Measurements from ENCODE around the gene FAM20C.

The FAM20C gene

DNA sequence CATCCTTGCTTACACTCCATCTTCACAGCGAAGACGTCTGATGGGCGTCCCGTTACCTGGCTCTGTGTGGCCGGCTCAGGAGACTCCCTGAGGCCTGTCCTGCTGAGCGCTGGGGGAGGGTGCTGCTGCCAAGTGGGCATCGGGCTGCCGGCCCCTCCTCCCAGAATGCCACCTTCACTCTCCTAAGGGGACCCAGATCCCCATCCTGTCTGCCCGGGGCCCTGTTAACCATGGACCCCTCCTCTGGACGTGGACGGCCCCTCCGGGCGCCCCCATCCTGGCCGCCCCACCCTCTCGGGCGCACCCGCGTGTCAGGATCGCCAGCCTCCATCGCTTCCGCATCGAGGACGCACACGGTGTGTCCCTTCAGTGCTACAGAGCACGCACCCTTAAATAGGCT lies 90.2 kb downstream of the FAM20C start:
- H3K9ac ChIP-seq: no peak overlapping the region
- no peak overlapping the region for H3K27ac ChIP-seq
- no peak overlapping the region for H3K4me2 ChIP-seq
- no peak overlapping the region for H3K4me3 ChIP-seq
- no peaks in the 10 kb centered on the region for H4K20me1 ChIP-seq
- no peaks in the 10 kb centered on the region for H3K36me3 ChIP-seq
- H3K9me3 ChIP-seq (replicated peaks in 1 of 11): peaks cover under 1 to 15% (median 8%) of the 10 kb centered on the region in 11 experiments
- no peaks in the 10 kb centered on the region for H3K4me1 ChIP-seq
- TF ChIP-seq Cebpa-rat (IDR thresholded peaks at IDR 0.05): no peak
- no peaks in the 10 kb centered on the region for H3K27me3 ChIP-seq

DNA sequence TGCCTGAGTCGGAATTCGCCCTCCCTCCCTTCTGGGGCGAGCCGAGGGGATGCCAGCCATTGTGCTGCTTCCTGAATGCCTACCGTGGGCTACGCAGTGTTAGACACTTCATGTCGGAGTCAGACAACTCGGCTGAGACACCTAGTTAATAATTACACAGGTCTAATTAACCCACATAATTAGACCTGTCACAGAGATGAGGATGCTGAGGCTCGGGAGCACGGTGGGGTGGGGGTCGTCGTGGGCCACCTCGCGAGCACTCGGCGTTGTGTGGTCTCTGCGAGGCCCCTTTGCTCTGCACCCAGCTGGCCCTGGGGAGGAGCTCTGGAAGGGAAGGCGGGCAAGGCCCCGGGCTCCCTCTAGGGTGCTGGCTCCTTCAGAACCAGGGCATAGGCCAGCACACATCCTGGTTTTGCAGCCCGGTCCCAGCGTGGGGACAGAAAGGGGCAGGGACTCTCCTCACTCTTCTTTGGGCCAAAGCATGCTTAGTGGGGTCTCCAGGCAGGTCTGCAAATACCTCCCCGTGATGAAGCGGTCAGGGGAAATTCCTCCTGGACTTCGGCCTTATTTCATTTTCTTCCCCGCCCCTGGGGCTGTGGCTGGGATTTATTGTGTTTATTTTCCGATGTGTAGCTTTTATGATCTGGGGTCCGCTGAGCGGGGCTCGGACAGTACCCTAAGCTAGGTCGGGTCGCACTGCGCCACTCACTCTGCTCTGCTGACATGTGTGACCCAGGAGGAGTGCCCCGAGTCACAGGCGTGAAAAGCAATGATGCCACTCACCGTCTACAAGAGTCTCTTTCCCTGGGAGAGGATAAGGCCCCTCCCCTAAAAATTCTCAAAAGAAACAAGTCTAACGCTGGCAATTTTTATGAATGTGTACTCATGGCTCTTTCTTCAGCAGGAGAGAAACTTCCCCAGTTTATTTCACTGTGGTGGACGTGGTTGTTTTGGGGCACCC lies 92.7 kb downstream of the FAM20C start:
- Histone ChIP-seq H3K4me3 (no peak overlapping the region), H3K4me1 (no peaks in the 10 kb centered on the region), H3K4me2 (no peak overlapping the region), H3K9me3 (replicated peaks in 1 of 11) (peaks cover 12 to 27% (median 16%) of the 10 kb centered on the region in 11 experiments), H3K9ac (no peak overlapping the region), H3K36me3 (no peaks in the 10 kb centered on the region), H3K27me3 (no peaks in the 10 kb centered on the region), H4K20me1 (no peaks in the 10 kb centered on the region), H3K27ac (no peak overlapping the region)
- TF ChIP-seq Cebpa-rat (IDR thresholded peaks at IDR 0.05): no peak

DNA sequence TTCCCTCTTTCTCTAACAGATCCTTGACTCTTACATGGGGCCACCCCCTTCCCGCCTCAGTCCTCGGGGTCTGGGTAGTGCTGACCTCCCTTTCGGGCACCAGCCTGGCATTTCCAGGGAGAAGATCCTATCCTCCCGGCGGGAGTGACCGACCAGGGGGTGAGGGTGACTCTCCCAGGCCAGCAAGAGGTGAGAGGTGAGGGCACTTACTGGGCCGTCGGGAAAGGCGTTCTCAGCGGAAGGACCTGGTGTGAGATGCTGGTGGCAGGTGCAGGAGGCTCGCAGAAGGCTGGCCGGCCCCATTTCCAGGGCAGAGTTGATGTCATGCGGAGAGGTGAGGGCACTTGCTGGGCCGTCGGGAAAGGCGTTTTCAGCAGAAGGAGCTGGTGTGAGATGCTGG lies 93.4 kb downstream of the FAM20C start:
- H3K4me3 ChIP-seq: no peak overlapping the region
- H3K9me3 ChIP-seq (replicated peaks in 1 of 11): peaks cover 19 to 34% (median 23%) of the 10 kb centered on the region in 11 experiments
- no peak overlapping the region for H3K9ac ChIP-seq
- no peak overlapping the region for H3K27ac ChIP-seq
- no peak overlapping the region for H3K4me2 ChIP-seq
- TF ChIP-seq Cebpa-rat (IDR thresholded peaks at IDR 0.05): no peak
- H4K20me1 ChIP-seq: no peaks in the 10 kb centered on the region
- no peaks in the 10 kb centered on the region for H3K27me3 ChIP-seq
- H3K36me3 ChIP-seq: no peaks in the 10 kb centered on the region
- H3K4me1 ChIP-seq: no peaks in the 10 kb centered on the region

DNA sequence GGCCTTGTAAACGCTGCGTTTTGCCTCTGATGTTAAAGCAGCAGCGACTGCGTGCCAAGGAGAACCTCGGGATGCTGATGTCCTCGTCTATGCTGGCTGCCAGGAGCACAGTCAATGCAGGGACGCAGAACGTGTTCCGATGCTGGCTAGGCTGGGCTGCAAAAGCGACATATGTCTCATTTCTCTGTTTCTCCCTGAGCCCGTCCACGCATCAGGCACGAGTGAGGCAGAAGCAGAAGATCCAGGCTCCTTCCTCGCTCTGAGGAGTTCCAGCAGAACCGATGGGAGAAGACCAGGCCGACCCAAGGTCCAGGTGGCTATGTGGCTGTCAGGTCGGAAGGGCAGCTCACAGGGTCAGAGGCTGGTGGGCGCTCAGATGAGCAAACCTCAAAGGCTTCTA lies 93.9 kb downstream of the FAM20C start:
- peaks cover 21 to 39% (median 27%) of the 10 kb centered on the region in 11 experiments for H3K9me3 ChIP-seq (replicated peaks in 1 of 11)
- H3K9ac ChIP-seq: no peak overlapping the region
- H3K4me3 ChIP-seq: no peak overlapping the region
- H3K4me2 ChIP-seq: no peak overlapping the region
- H3K27me3 ChIP-seq: no peaks in the 10 kb centered on the region
- no peaks in the 10 kb centered on the region for H3K4me1 ChIP-seq
- TF ChIP-seq Cebpa-rat (IDR thresholded peaks at IDR 0.05): no peak
- H4K20me1 ChIP-seq: no peaks in the 10 kb centered on the region
- H3K36me3 ChIP-seq: no peaks in the 10 kb centered on the region
- no peak overlapping the region for H3K27ac ChIP-seq

DNA sequence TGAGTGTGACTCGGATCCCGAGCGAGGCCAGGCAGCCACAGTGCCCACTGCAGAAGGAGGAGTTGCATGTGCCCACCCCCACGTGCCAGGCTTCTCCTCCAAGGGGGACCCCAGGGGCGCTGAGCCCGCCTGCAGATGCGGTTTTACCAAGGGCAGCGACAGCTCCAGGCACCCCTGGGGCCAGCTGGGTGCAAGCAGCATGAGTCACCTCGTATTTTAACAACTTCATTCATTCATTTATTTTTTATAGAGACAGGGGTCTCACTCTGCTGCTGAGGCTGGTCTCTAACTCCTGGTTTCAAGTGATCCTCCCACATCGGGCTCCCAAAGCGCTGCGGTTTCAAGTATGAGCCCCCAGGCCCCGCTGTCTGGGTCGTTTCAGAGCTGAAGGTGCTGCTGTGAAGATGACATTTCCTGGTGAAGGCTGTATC lies 96.3 kb downstream of the FAM20C start:
- no peak overlapping the region for H3K4me2 ChIP-seq

DNA sequence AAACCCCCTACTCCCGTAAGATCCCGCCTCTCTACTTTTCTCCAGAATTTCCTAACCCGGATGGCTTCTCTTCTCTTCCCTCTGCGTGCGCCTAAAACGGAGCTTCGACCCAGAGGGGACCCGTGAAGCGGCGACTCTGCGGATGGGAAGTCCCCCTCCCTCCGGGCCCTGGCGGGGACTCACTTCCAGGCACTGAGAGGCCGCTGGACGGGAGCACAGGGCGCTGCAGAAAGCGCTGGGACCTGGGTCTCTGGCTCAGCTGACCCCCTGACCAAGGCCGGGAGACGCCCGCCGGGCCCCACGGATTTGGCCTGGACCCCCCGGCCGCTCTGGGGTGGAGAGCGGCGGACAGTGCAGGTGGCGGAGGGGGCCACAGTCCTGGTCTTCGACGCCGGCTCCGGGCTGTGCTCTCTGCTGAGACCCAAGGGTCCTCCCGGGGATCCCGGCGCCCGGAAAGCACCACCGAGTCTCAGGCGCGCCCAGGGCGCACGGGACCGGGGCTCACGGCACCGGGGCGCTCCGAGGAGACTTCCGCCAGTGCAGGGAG lies 96.9 kb downstream of the FAM20C start:
- Histone ChIP-seq H4K20me1 (no peaks in the 10 kb centered on the region), H3K4me2 (no peak overlapping the region), H3K4me1 (no peaks in the 10 kb centered on the region), H3K27me3 (no peaks in the 10 kb centered on the region), H3K4me3 (no peak overlapping the region), H3K9me3 (replicated peaks in 1 of 11) (peaks cover 21 to 36% (median 31%) of the 10 kb centered on the region in 11 experiments), H3K9ac (no peak overlapping the region), H3K27ac (no peak overlapping the region), H3K36me3 (no peaks in the 10 kb centered on the region)
- TF ChIP-seq Cebpa-rat (IDR thresholded peaks at IDR 0.05): no peak

More for the DNA sequence above, 96.3 kb downstream of the FAM20C start:
- H3K4me3 ChIP-seq: no peak overlapping the region
- H3K27me3 ChIP-seq: no peaks in the 10 kb centered on the region
- no peak overlapping the region for H3K27ac ChIP-seq
- TF ChIP-seq Cebpa-rat (IDR thresholded peaks at IDR 0.05): no peak
- peaks cover 21 to 36% (median 31%) of the 10 kb centered on the region in 11 experiments for H3K9me3 ChIP-seq (replicated peaks in 1 of 11)
- no peaks in the 10 kb centered on the region for H4K20me1 ChIP-seq
- H3K9ac ChIP-seq: no peak overlapping the region
- H3K4me1 ChIP-seq: no peaks in the 10 kb centered on the region
- no peaks in the 10 kb centered on the region for H3K36me3 ChIP-seq

DNA sequence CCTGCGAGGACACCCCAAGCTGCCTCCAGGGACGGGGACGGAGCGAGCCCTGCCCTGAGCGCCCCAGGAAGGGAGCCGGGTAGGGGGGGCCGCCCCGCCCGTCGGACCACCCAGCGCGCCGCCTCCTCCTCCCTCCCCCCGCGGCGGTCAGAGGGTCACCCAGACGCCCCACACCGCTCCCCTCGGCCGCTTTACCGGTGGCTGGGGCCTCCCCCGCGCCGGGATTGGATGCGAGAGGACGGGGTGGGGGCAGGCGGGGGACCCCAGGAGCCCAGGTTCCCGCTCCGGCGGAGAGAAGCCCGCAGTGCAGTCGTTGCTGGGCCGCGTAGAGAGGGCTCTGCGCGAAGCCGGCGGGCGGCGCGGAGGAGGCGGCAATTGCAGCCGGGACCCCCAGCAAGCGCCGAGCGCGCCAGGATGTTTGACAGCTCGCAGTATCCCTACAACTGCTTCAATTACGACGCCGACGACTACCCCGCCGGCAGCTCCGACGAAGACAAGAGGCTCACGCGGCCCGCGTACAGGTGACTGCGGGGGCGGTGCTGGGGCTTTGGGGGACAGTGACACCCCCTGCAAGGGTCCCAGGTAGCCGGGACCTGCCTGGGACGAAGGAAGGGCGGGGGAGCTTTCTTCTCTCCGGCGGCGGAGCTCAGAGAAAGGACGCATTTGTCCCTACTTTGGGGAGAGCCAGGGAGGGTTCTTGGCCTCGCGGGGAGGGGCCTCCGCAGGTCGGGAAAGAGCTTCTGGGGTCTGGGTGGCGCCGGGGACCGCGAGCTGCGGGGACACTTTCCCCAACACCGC lies 97.6 kb downstream of the FAM20C start, which contains the start of gene FOXL3:
Gene FOXL3 (plus strand): TSS at position 415 of the 798 bp plus-strand sequence. CDS start 0 bp downstream, at position 415.
- TF ChIP-seq Cebpa-rat (IDR thresholded peaks at IDR 0.05): no peak
- Histone ChIP-seq H3K4me3 (no peak within 1 kb of the TSS), H3K27me3 (no peaks in the 10 kb centered on the region), H3K4me2 (no peak within 1 kb of the TSS), H3K9ac (no peak within 1 kb of the TSS), H3K4me1 (peaks cover 0 to under 1% (median 0%) of the 10 kb centered on the region in 10 experiments; a peak in 2 of 20 replicates), H3K9me3 (replicated peaks in 1 of 11) (peaks cover 21 to 36% (median 31%) of the 10 kb centered on the region in 11 experiments), H4K20me1 (no peaks in the 10 kb centered on the region), H3K36me3 (no peaks in the 10 kb centered on the region), H3K27ac (no peak within 1 kb of the TSS)

DNA sequence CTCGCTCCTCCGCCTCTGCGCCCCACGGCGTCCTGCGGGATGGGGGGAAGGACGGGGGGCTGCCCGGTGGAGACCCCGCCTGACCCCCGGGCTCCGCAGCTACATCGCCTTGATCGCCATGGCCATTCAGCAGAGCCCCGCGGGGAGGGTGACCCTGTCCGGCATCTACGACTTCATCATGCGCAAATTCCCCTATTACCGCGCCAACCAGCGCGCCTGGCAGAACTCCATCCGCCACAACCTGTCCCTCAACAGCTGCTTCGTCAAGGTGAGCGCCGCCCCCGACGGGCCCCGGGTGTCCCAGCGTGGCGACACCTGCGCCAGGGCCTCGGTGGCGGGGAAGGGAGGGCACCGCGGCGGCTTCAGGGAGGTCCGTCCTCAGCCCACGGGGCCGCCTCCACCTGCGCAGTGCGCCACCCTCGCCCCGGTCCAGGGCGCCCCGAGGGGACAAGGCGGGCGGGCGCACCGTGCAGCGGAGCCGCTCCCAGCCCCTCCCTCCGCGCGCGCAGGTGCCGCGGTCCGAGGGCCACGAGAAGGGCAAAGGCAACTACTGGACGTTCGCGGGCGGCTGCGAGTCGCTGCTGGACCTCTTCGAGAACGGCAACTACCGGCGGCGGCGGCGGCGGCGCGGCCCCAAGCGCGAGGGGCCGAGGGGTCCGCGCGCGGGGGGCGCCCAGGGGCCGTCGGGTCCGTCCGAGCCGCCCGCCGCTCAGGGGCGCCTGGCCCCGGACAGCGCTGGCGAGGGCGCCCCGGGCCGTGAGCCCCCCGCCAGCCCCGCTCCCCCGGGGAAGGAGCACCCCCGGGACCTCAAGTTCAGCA lies 98.4 kb downstream of the FAM20C start:
- Histone ChIP-seq H3K9ac (no peak overlapping the region), H3K27ac (no peak overlapping the region), H4K20me1 (no peaks in the 10 kb centered on the region; a peak in 1 of 22 replicates), H3K9me3 (replicated peaks in 1 of 11) (peaks cover 21 to 36% (median 31%) of the 10 kb centered on the region in 11 experiments), H3K4me1 (peaks cover 0 to 8% (median 7%) of the 10 kb centered on the region in 10 experiments; a peak in 16 of 20 replicates), H3K4me3 (no peak overlapping the region), H3K27me3 (no peaks in the 10 kb centered on the region), H3K36me3 (no peaks in the 10 kb centered on the region), H3K4me2 (no peak overlapping the region)
- no peak for TF ChIP-seq Cebpa-rat (IDR thresholded peaks at IDR 0.05)
